HG03135 (cell line): ENCODE measurements around the gene RNF8.
"Not testable (repeated sequence)": the region's sequence is repeated elsewhere in the genome, so short reads cannot be mapped to it uniquely, and the experiment has no call there.

Experiments
- ATAC-seq: cut with Tn5 transposase; IDR thresholded peaks from one replicate; pipeline ENCODE4 v1.9.1; 2021; ENCODE audit warnings: mild to moderate bottlenecking, moderate library complexity; ENCODE audit not compliant: unreplicated experiment

The RNF8 gene

DNA sequence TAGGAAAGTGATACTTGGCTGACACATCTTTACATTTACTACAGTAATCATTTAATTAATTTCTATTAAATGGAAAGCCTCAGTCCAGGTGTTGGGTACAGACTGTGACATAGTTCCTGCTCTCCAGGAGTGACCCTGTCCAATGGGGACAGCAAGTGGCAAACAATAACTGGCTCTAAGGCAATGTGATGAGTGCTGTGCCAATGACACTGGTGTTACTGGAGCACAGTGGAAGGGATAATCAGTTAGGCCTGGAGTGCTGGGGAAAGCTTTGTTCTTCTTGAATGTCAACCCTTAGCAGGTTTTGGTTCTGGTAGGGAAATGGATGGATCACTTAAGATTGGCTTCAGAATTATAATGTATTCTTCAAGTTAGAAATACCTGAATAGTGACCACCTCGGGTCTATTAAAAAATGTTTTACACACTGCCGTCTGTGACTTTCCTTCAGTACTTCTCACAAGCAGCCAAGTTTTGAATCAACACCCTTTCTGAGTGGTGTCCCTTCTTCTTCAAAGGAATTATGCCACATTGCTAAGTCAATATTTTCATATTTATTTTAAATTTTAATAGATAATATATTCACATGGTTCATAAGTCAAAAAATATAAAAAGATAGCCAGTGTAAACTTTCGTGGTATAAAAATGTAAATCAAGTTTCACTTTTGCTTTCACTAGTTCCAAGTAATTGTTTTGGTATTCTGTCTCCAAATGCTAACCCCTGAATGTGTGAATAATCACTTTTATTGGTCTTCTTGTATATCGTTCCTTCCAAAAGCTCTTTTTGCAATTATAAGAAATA, 88.8 kb downstream of the RNF8 start:
- ATAC-seq = no peak

DNA sequence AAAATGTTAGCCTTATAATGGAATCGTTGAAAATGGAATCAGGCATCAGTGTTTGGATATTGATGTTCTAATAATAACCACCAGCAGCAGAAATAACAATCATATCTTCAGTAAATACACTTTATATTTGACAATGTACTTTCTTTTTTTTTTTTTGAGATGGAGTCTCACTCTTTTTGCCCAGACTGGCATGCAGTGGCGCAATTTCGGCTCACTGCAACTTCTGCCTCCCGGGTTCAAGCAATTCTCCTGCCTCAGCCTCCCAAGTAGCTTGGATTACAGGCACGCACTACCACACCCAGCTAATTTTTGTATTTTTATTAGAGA, 89.4 kb downstream of the RNF8 start:
- ATAC-seq = not testable (repeated sequence)
